HG02938 (cell line): ENCODE data around the gene TIA1.

Source experiments
- ATAC-seq: cut with Tn5 transposase; IDR thresholded peaks from one replicate; pipeline ENCODE4 v1.9.1; 2021; ENCODE audit warnings: mild to moderate bottlenecking, moderate library complexity; ENCODE audit not compliant: unreplicated experiment

TIA1 gene

GRCh38 chr2:70161069-70161534 is 87.3 kb downstream of the TIA1 start:
- peak; percentile 75 for ATAC-seq

- ATAC-seq = no peak
These were observed 87.9 kb downstream of the TIA1 start for GRCh38 chr2:70160545-70160944.
